ENCODE measurements around the gene PNMA1. TPM values are rescaled to one million over a fixed set of nuclear protein-coding genes. Genes with fewer than 3 reads are reported as not detected.

Gene PNMA1
- total and polyA plus RNA-seq, 2 donors: 38.3 to 85.8 TPM

- Histone ChIP-seq H3K36me3 (ENCODE audit: insufficient read depth) (no peaks in the 10 kb centered on the region), H3K27ac (ENCODE audit: low read depth) (no peak overlapping the region), H3K4me1 (ENCODE audit: insufficient read depth) (peaks cover 7% of the 10 kb centered on the region), H3K4me3 (ENCODE audit: low read depth, low read length) (no peak overlapping the region)
- WGBS: 43% methylated on average over 7 of the region's 7 CpGs
- no peak for DNase-seq (ENCODE audit: extremely low spot score)
Observed at GRCh38 chr14:73745571-73746519, 31.7 kb upstream of the PNMA1 start.

DNA sequence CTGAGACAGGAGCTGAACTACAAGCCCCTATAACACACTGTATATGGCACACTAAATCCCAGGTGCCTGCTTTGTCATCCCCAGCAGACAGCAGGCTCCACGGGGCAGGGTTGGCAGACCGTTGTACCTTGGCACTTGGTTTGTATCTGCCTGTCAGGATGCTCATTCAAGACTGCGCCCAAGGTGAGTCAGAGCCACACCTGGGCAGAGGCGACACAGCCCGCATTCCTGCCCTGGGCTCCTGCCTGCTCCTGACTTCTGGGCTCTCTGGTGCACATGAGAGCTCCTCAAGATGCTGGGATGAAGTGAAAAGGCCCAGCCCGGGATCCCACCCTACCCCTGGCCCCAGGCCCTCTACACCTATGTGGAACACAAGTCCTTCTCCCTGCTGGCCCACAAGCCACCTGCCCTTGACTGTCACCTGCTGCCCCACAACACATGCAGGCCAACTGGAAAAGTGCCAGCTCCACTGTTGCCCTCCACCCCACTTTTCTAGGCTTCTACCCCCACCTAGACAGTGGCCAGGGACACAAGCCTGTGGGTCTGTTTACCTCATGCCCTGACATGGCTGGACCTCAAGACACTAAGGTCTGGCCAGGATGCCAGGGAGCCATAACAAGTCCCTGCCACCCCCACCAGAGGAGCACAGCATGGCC, 30.8 kb upstream of the PNMA1 start:
- DNase-seq (ENCODE audit: extremely low spot score): no peak
- Histone ChIP-seq H3K4me1 (ENCODE audit: insufficient read depth) (peaks cover 10% of the 10 kb centered on the region), H3K36me3 (ENCODE audit: insufficient read depth) (no peaks in the 10 kb centered on the region), H3K4me3 (ENCODE audit: low read depth, low read length) (no peak overlapping the region), H3K27ac (ENCODE audit: low read depth) (peak overlapping the region; percentile 4)
- WGBS: 69% methylated on average over 6 of the region's 6 CpGs

DNA sequence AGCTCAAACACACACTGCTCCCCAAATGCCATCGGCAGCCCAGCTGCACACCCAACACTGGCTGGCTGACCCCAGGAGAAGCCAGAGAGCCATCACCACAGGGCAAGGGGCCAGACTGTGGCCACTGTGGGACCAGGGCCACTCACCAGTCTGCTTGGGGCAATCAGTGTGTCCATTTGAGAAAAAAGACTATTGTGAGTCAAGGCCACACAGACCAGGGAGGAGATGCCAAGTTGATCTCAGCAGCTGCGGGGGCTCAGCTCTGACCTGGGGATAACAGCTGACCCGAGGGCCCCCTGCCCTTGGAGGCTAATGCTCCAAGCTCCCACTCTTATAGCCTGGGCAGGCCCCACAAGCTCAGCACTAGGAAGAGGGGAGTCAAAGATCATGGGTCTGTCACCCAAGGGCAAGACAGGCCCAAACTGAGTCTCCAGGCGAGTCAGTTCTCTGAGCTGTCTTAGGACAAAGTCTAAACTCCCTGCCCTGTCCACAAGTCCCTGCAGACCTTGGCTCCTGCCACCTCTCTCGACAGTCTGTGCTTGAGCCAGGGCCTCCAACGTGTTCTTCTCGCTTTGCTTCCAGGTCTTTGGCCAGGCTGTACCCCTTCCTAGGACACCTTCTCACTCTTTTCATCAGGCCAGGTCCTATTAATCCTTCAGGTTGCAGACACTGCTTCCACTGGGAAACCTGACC, 30.1 kb upstream of the PNMA1 start:
- H3K27ac ChIP-seq (ENCODE audit: low read depth): peak overlapping the region; percentile 40
- DNase-seq (ENCODE audit: extremely low spot score): no peak
- H3K4me1 ChIP-seq (ENCODE audit: insufficient read depth): peaks cover 10% of the 10 kb centered on the region
- H3K4me3 ChIP-seq (ENCODE audit: low read depth, low read length): no peak overlapping the region
- no peaks in the 10 kb centered on the region for H3K36me3 ChIP-seq (ENCODE audit: insufficient read depth)
- WGBS: 48% methylated on average over 7 of the region's 7 CpGs

- Histone ChIP-seq H3K4me3 (ENCODE audit: low read depth, low read length) (no peak overlapping the region), H3K27ac (ENCODE audit: low read depth) (peak overlapping the region; percentile 25), H3K36me3 (ENCODE audit: insufficient read depth) (no peaks in the 10 kb centered on the region), H3K4me1 (ENCODE audit: insufficient read depth) (peaks cover 10% of the 10 kb centered on the region)
- WGBS: 37% methylated on average over 11 of the region's 11 CpGs
- no peak for DNase-seq (ENCODE audit: extremely low spot score)
Observed at GRCh38 chr14:73743431-73743931, 29.3 kb upstream of the PNMA1 start.

- H3K27ac ChIP-seq (ENCODE audit: low read depth): peak overlapping the region; percentile 71
- H3K4me1 ChIP-seq (ENCODE audit: insufficient read depth): peaks cover 10% of the 10 kb centered on the region
- no peak for DNase-seq (ENCODE audit: extremely low spot score)
- no peak overlapping the region for H3K4me3 ChIP-seq (ENCODE audit: low read depth, low read length)
- WGBS: 59% methylated on average over 6 of the region's 6 CpGs
- H3K36me3 ChIP-seq (ENCODE audit: insufficient read depth): no peaks in the 10 kb centered on the region
Observed at GRCh38 chr14:73742520-73743238, 28.5 kb upstream of the PNMA1 start.

DNA sequence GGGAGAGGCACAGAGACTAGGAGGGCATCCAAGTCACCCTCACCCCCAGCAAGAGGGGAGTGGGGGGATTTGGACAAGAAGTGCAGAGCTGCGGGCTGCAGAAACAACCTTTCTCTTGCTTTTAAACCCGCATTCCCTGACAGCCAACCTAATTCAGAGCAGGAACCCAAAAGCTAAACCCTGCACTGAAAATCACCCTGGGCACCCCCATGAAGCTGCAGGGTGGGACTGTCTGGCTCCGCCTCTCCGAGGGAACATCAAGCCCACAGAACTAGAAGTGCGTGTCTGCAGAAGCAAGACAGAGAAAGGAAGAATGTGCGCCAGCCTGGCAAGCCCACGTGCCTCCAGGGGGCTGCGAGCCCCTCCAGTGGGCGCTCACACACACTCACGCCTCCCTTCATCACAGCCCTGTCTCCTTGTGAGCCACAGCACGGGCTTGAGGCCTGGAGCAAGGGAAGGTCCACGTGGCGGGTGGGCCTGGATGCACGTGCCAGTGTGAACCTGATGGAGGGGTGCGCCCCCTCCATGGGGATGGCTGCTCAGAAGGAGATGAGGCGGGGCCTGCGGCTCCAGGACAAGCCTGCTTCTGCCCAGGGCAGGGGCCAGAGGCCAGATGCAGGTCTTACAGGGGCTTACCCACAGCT, 27.8 kb upstream of the PNMA1 start:
- WGBS: 24% methylated on average over 17 of the region's 17 CpGs
- no peak for DNase-seq (ENCODE audit: extremely low spot score)
- H3K4me1 ChIP-seq (ENCODE audit: insufficient read depth): peaks cover 10% of the 10 kb centered on the region
- no peak overlapping the region for H3K4me3 ChIP-seq (ENCODE audit: low read depth, low read length)
- no peaks in the 10 kb centered on the region for H3K36me3 ChIP-seq (ENCODE audit: insufficient read depth)
- H3K27ac ChIP-seq (ENCODE audit: low read depth): peak overlapping the region; percentile 71

GRCh38 chr14:73741386-73741875, 27.2 kb upstream of the PNMA1 start:
- DNase-seq (ENCODE audit: extremely low spot score): no peak
- Histone ChIP-seq H3K4me1 (ENCODE audit: insufficient read depth) (peaks cover 10% of the 10 kb centered on the region), H3K4me3 (ENCODE audit: low read depth, low read length) (peak overlapping the region; percentile 9)

GRCh38 chr14:73740618-73741326, 26.6 kb upstream of the PNMA1 start:
- H3K4me3 ChIP-seq (ENCODE audit: low read depth, low read length): peak overlapping the region; percentile 9
- H3K27ac ChIP-seq (ENCODE audit: low read depth): peak overlapping the region; percentile 71
- DNase-seq (ENCODE audit: extremely low spot score): no peak
- 12% methylated on average over 9 of the region's 9 CpGs for WGBS
- no peaks in the 10 kb centered on the region for H3K36me3 ChIP-seq (ENCODE audit: insufficient read depth)
- peaks cover 10% of the 10 kb centered on the region for H3K4me1 ChIP-seq (ENCODE audit: insufficient read depth)

More at GRCh38 chr14:73741386-73741875, 27.2 kb upstream of the PNMA1 start:
- WGBS: under 1% methylated on average over 12 of the region's 12 CpGs
- Histone ChIP-seq H3K27ac (ENCODE audit: low read depth) (peak overlapping the region; percentile 71), H3K36me3 (ENCODE audit: insufficient read depth) (no peaks in the 10 kb centered on the region)

GRCh38 chr14:73739899-73740617, 25.9 kb upstream of the PNMA1 start:
- peaks cover 5% of the 10 kb centered on the region for H3K4me1 ChIP-seq (ENCODE audit: insufficient read depth)
- no peaks in the 10 kb centered on the region for H3K36me3 ChIP-seq (ENCODE audit: insufficient read depth)
- H3K27ac ChIP-seq (ENCODE audit: low read depth): peak overlapping the region; percentile 57
- H3K4me3 ChIP-seq (ENCODE audit: low read depth, low read length): no peak overlapping the region
- DNase-seq (ENCODE audit: extremely low spot score): no peak
- WGBS: 65% methylated on average over 12 of the region's 12 CpGs

DNA sequence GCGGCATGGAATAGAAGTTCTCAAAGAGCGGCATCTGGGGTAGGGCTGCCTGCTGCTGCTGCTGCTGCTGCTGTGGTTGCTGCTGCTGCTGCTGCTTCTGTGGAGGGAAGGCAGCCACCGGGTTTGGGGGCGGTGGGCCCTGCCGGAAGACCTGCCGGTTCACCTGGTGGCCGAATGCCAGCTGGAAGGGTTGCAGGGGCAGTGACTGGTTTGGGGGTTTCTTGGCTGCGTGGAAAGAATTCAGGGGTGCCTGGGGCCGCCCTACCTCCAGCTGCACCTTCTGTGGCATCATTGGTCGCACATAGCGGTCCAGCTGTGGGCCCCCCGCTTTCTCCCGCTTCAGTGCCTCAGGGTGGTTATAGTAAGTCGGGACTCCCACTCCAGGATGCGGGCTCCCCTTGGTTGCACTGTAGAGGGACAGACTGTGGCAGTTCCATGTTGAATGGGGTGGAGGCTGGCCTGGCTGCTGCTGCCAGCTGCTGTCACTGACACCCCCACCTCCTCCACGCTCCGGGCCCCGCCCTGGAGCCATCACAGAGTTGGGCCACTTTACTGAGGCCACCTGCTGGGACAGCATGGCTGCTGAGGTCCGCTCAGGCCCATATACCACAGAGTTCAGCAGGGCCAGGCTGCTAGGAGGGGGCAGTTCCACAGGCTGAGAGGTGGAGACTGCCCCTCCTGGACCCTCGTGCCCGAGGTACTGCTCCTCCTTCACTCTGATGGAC, 25.2 kb upstream of the PNMA1 start:
- 82% methylated on average over 21 of the region's 21 CpGs for WGBS
- Histone ChIP-seq H3K4me3 (ENCODE audit: low read depth, low read length) (no peak overlapping the region), H3K36me3 (ENCODE audit: insufficient read depth) (no peaks in the 10 kb centered on the region), H3K27ac (ENCODE audit: low read depth) (peak overlapping the region; percentile 57), H3K4me1 (ENCODE audit: insufficient read depth) (peaks cover 4% of the 10 kb centered on the region)
- no peak for DNase-seq (ENCODE audit: extremely low spot score)

DNA sequence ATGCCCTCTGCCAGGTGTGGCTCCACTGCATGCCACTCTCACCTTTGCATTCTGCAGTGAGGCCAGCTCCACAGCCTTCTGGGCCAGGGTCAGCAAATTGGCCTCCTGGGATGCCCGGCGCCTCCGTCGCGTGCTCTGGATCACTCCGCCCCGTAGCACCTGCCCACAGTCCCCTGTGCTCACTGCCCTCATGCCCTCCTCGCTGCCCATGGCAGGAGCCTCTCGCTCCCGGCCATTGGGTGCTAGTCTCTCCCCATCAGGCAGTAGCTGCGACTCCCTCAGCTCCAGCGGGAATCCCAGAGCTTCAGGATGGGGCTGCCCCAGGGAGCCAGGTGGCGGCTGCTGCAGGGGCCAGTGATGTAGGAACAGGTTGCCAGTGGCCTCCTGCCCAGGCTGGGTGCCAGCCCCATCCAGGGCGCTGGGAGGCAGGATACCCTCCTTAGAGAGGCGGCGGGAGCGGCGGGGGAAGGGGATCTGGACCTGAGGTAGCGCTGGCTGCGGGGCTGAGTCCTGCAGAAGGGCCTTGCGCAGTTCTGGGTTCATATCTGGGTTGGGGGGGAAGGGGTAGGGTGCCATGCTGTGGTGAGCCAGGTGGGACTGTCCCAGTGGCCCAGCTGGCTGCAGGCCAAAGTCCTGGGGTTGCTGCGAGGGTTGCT, 24.5 kb upstream of the PNMA1 start:
- peaks cover 4% of the 10 kb centered on the region for H3K4me1 ChIP-seq (ENCODE audit: insufficient read depth)
- no peaks in the 10 kb centered on the region for H3K36me3 ChIP-seq (ENCODE audit: insufficient read depth)
- H3K27ac ChIP-seq (ENCODE audit: low read depth): no peak overlapping the region
- WGBS: 95% methylated on average over 22 of the region's 22 CpGs
- no peak overlapping the region for H3K4me3 ChIP-seq (ENCODE audit: low read depth, low read length)
- no peak for DNase-seq (ENCODE audit: extremely low spot score)

Data from urinary bladder (tissue), 4 donors.